Thymus (tissue), 11 donors: ENCODE data around the gene SPAST. TPM values are rescaled to one million over a fixed set of nuclear protein-coding genes. Genes with fewer than 3 reads are reported as not detected.
"Not testable (repeated sequence)": the region's sequence is repeated elsewhere in the genome, so short reads cannot be mapped to it uniquely, and the experiment has no call there.

Experiments
- DNase-seq, 9 donors: peaks; one replicate each; pipeline ENCODE4 v3.0.0-alpha.2; 2013; ENCODE audit warnings: low spot score in 9 of 9, low read depth in 6 of 9, missing footprints in 1 of 9
- H3K27ac ChIP-seq, 2 donors: one replicate each; pipeline ENCODE4 v1.5.1; 2013; ENCODE audit warnings: control low read depth in 1 of 2, low read depth in 1 of 2, low read length in 1 of 2, mild to moderate bottlenecking in 1 of 2, moderate library complexity in 1 of 2
- H3K27me3 ChIP-seq, 2 donors: one replicate each; pipeline ENCODE4 v1.5.1; 2013; ENCODE audit warnings: low read length in 1 of 2; ENCODE audit not compliant: control insufficient read depth in 2 of 2, insufficient read depth in 1 of 2
- H3K36me3 ChIP-seq, 2 donors: one replicate each; pipeline ENCODE4 v1.5.1; 2013; ENCODE audit warnings: low read length in 1 of 2, mild to moderate bottlenecking in 1 of 2, moderate library complexity in 1 of 2; ENCODE audit not compliant: control insufficient read depth in 2 of 2, insufficient read depth in 2 of 2
- H3K4me1 ChIP-seq, 2 donors: one replicate each; pipeline ENCODE4 v1.5.1; 2013; ENCODE audit warnings: low read length in 2 of 2; ENCODE audit not compliant: control insufficient read depth in 2 of 2, insufficient read depth in 2 of 2
- H3K4me3 ChIP-seq, 2 donors: one replicate each; pipeline ENCODE4 v1.5.1; 2013; ENCODE audit warnings: low read length in 2 of 2, control low read depth in 1 of 2, mild to moderate bottlenecking in 1 of 2
- H3K9me3 ChIP-seq, 2 donors: one replicate each; pipeline ENCODE4 v1.5.1; 2013; ENCODE audit warnings: low read length in 1 of 2, mild to moderate bottlenecking in 1 of 2; ENCODE audit not compliant: control insufficient read depth in 2 of 2, insufficient read depth in 1 of 2
- WGBS: extraction: QIAGEN DNeasy Blood & Tissue Kit; methylation state at CpG from one replicate; pipeline ENCODE4 v1.1.7; 2013; 5-methylcytosine and 5-hydroxymethylcytosine counted together
- polyA plus RNA-seq: library from polyadenylated mRNA; stranded (reverse); fragments of 200-250 nt; gene quantifications from one replicate; pipeline ENCODE4 v1.2.3, GENCODE V29; 2013
- total RNA-seq: library from RNA; stranded (reverse); fragments of 120-200 nt; gene quantifications from one replicate; pipeline ENCODE4 v1.2.4, GENCODE V29; 2013
- donor health status: healthy.

The SPAST gene
- total and polyA plus RNA-seq, 2 donors = 12.7 to 28.5 TPM

DNA sequence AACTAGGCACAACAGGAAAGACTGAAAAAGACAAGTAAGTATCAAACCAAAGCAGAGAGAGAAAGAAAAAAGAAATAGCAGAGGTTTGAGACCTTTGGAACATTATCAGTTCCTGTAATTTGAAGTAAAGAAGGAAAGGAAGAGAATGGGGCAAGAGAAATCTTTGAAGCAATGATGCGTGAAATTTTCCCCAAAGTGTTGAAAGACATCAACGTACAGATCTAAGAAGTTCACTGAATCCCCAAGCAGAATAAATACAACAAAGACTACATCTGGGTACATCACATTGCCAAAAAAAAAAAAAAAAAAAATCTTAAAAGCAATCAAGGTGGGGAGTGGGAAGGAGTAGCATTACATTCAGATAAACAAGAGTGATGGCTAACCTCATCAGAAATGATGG is 96.3 kb downstream of the SPAST start:
- 98% methylated on average over 2 of the region's 2 CpGs for WGBS
- no peak overlapping the region for H3K27ac ChIP-seq
- H3K27me3 ChIP-seq = no peaks in the 10 kb centered on the region
- H3K36me3 ChIP-seq = peaks cover 0 to 7% of the 10 kb centered on the region in 2 donors
- H3K4me1 ChIP-seq = no peaks in the 10 kb centered on the region
- no peak for DNase-seq
- H3K4me3 ChIP-seq = no peak overlapping the region
- H3K9me3 ChIP-seq = no peaks in the 10 kb centered on the region

DNA sequence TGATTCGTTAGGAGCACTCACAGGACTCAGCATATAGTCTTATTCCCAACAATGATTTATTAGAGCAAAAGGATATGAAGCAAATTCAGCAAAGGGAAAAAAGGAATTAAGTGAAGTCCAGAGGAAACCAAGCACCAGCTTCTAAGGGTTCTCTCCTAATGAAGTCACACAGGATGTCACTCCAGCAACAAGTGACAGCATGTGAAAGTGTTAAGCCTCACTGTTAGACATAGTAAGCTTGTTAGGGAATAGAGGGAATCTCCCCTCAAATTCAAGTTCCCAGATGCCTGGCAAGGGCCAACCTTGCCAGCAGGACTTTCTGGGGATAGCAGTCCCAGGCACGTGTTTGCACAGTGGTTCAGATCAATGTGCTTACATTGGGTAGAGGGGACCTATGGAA is 97.9 kb downstream of the SPAST start:
- H3K9me3 ChIP-seq = no peaks in the 10 kb centered on the region
- no peak overlapping the region for H3K27ac ChIP-seq
- H3K4me1 ChIP-seq = peaks cover 0 to 3% of the 10 kb centered on the region in 2 donors
- DNase-seq = no peak
- H3K27me3 ChIP-seq = no peaks in the 10 kb centered on the region
- H3K4me3 ChIP-seq = no peak overlapping the region
- 81% methylated on average over 2 of the region's 2 CpGs for WGBS
- H3K36me3 ChIP-seq = peaks cover 0 to 4% of the 10 kb centered on the region in 2 donors

DNA sequence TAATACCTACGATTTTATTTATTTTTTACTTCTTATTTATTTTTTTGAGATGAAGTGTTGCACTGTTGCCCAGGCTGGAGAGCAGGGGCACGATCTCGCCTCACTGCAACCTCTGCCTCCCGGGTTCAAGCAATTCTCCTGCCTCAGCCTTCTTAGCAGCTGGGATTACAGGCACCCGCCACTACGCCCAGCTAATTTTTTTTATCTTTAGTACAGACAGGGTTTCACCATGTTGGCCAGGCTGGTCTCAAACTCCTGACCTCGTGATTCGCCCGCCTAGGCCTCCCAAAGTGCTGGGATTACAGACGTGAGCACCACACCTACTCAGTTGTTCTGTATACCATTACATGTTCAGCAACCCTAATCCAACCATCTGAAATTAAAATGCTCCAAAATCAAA is 100.9 kb downstream of the SPAST start:
- not testable (repeated sequence) for H3K27ac ChIP-seq, H3K36me3 ChIP-seq, H3K9me3 ChIP-seq, DNase-seq, H3K27me3 ChIP-seq, H3K4me1 ChIP-seq, H3K4me3 ChIP-seq
- 96% methylated on average over 10 of the region's 10 CpGs for WGBS

DNA sequence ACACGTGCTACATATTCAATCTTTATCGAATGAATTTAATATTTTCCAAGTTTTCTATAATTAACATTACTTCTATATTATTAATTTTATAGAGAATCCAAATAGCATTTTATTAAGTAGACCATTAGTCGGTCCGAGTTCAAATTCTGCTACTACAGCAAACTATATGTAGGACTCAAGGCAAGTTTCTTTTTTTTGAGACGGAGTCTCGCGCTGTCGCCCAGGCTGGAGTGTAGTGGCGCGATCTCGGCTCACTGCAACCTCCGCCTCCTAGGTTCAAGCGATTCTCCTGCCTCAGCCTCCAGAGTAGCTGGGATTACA is 101.6 kb downstream of the SPAST start:
- H3K4me1 ChIP-seq, H3K36me3 ChIP-seq, H3K9me3 ChIP-seq, H3K27me3 ChIP-seq: not testable (repeated sequence)
- 5% methylated on average over 13 of the region's 13 CpGs for WGBS
- DNase-seq = peak in 1 of 9 donors; percentile 1
- peak overlapping the region in 1 of 2 donors; percentile 85 for H3K27ac ChIP-seq
- peak overlapping the region; percentile 92 to 97 for H3K4me3 ChIP-seq

DNA sequence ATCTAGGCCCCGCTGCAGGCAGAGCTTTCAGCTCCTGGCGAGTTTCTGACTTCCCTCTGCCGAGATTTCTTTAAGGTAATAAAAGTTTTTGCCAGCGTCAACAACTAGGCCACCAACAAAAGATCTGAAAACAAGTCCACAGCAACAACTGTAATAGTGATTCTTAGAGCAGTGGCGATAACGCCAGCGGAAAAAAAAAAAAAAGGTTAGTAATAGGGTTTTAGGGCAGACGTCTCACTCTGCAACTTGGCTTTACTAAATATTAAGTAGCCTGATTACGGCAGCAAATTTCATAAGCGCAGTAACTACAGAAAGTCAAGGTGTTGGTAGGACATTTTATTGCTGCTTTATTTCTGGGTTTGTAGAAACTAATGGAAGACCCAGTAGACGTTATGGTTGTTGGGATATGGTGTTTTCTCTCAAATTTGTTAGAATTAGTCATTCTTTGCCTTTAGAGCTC is 102.8 kb downstream of the SPAST start:
- WGBS = 6% methylated on average over 11 of the region's 11 CpGs
- peak overlapping the region; percentile 92 to 97 for H3K4me3 ChIP-seq
- H3K36me3 ChIP-seq = no peaks in the 10 kb centered on the region
- H3K9me3 ChIP-seq = no peaks in the 10 kb centered on the region
- H3K27ac ChIP-seq = peak overlapping the region; percentile 85 to 91
- no peaks in the 10 kb centered on the region for H3K27me3 ChIP-seq
- DNase-seq = no peak
- H3K4me1 ChIP-seq = peaks cover 0 to 3% of the 10 kb centered on the region in 2 donors

DNA sequence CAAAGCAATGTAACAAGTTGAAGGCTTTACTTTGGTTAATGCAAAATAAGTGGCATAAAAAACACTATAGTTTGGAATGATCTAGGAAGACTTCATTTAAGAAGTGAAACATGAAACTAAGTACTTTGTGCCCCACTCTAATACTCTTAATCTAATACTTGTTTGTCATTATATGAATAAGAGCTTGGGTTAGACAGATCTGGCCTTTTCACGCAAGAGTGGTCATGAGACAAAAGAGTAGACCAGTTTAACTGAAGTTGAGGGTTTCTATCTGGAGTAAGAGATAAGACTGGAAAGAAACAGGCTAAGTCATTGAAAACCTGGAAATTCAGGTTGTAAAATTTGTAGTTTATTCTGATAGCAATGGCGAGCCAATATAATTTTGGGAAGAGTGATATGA is 105.2 kb downstream of the SPAST start:
- peaks cover 0 to 3% of the 10 kb centered on the region in 2 donors for H3K4me1 ChIP-seq
- WGBS = 86% methylated on average over 2 of the region's 2 CpGs
- no peak overlapping the region for H3K27ac ChIP-seq
- no peaks in the 10 kb centered on the region for H3K9me3 ChIP-seq
- no peaks in the 10 kb centered on the region for H3K27me3 ChIP-seq
- DNase-seq = no peak
- peaks cover 0 to 9% of the 10 kb centered on the region in 2 donors for H3K36me3 ChIP-seq
- H3K4me3 ChIP-seq = no peak overlapping the region

DNA sequence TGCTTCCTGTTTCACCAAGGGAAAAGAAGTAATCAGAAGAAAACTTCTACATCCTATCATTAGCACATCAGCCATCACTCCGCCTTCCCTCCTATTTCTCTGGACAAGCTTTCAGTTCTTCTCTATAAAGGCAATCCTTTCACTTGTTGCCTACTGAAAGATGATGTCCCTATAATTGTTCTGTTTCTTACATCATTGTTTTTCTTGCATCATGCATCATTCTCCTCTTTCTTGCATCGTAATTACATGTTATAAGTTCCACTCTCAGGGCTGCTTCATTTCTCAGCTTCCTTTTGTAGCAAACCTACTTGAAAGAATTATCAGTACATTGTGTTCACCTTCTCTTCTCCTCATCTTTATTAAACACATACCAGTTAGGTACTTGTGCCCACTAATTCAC is 109.5 kb downstream of the SPAST start:
- WGBS = 98% methylated on average over 2 of the region's 2 CpGs
- Histone ChIP-seq H3K4me1 (no peaks in the 10 kb centered on the region), H3K36me3 (peaks cover 4 to 19% of the 10 kb centered on the region in 2 donors), H3K27me3 (no peaks in the 10 kb centered on the region), H3K4me3 (no peak overlapping the region), H3K9me3 (no peaks in the 10 kb centered on the region), H3K27ac (no peak overlapping the region)
- no peak for DNase-seq

DNA sequence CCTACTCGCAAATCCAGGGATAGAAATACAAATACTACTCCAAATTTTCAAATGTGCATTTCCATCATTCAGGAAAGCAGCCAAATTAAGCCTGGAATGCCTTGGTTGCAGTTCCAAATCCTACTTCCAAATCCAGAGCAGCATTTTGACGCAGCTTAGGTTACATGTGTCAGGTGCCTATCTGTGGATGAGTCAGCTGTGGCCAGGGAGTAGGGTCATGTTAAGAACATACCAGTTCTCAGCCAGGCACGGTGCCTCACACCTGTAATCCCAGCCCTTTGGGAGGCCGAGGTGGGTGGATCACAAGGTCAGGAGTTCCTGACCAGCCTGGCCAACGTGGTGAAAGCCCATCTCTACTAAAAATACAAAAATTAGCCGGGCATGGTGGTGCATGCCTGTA is 119.3 kb downstream of the SPAST start:
- Histone ChIP-seq H3K4me1 (no peaks in the 10 kb centered on the region), H3K9me3 (no peaks in the 10 kb centered on the region), H3K4me3 (no peak overlapping the region), H3K27me3 (no peaks in the 10 kb centered on the region), H3K36me3 (peaks cover 21 to 24% of the 10 kb centered on the region in 2 donors), H3K27ac (no peak overlapping the region)
- 98% methylated on average over 6 of the region's 6 CpGs for WGBS
- no peak for DNase-seq

DNA sequence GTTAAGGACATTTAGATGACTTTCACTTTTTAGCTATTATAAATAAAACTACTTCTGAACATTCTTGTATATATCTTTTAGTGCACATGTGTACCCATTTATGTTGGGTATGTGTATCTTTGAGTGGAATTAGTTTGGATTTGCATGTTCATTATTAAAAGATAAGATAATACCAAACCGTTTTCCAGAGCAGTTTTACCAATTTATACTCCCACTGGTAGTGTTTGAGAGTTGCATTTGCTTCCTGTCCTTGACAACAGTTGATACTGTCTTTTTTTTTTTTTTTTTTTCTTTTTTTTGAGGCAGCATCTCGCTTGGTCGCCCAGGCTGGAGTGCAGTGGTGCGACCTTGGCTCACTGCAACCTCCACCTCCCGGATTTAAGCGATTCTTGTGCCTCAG is 125.7 kb downstream of the SPAST start:
- DNase-seq = no peak
- peaks cover 8 to 39% of the 10 kb centered on the region in 2 donors for H3K36me3 ChIP-seq
- H3K27me3 ChIP-seq = no peaks in the 10 kb centered on the region
- H3K27ac ChIP-seq = no peak overlapping the region
- no peaks in the 10 kb centered on the region for H3K9me3 ChIP-seq
- H3K4me1 ChIP-seq = no peaks in the 10 kb centered on the region
- H3K4me3 ChIP-seq = no peak overlapping the region
- 91% methylated on average over 6 of the region's 6 CpGs for WGBS

DNA sequence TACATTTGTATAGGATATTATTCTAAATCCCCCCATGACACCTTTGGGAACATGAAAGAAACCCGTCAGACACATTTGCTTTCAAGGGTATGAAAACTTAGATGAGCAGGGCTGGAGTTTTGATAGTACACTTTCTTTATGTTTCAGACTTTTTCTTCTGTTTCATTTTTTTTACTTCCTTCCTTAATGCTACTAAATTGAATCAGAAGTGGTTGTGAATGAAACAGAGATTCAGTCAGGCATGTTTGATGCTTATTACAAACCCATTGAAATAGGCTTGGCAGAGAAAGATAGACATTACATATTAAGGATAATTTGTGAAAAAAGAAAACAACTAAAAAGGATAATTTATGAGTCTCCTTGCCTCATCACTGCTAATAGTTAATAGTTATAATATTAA is 129.1 kb downstream of the SPAST start:
- no peak for DNase-seq

More for the DNA sequence above, 129.1 kb downstream of the SPAST start:
- H3K9me3 ChIP-seq = no peaks in the 10 kb centered on the region
- no peak overlapping the region for H3K4me3 ChIP-seq
- H3K4me1 ChIP-seq = no peaks in the 10 kb centered on the region
- peaks cover 5 to 29% of the 10 kb centered on the region in 2 donors for H3K36me3 ChIP-seq
- 92% methylated on average over 1 of the region's 1 CpG for WGBS
- no peaks in the 10 kb centered on the region for H3K27me3 ChIP-seq
- H3K27ac ChIP-seq = no peak overlapping the region
